ENCODE measurements around the gene MTHFD1.

MTHFD1 gene

DNA sequence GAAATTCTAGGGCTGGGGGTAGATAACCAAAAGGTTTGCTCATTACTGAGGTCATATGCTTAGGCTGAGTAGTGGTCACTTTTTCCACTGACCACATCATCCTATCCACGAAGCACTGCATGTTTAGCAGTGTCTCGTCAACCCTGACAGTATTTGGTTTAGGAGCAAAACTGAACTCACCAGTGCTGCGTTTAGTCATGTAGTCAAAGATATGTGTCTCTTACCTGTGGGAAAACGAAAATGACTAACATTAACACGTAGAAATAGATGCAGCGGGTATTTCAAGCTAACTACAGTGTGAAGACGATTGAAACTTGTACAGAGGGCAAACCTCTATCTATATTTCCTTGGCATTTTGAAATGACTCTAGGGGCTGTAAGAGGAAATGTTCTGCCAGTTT is 34.6 kb downstream of the MTHFD1 start:
- TF ChIP-seq, protein P1, sequence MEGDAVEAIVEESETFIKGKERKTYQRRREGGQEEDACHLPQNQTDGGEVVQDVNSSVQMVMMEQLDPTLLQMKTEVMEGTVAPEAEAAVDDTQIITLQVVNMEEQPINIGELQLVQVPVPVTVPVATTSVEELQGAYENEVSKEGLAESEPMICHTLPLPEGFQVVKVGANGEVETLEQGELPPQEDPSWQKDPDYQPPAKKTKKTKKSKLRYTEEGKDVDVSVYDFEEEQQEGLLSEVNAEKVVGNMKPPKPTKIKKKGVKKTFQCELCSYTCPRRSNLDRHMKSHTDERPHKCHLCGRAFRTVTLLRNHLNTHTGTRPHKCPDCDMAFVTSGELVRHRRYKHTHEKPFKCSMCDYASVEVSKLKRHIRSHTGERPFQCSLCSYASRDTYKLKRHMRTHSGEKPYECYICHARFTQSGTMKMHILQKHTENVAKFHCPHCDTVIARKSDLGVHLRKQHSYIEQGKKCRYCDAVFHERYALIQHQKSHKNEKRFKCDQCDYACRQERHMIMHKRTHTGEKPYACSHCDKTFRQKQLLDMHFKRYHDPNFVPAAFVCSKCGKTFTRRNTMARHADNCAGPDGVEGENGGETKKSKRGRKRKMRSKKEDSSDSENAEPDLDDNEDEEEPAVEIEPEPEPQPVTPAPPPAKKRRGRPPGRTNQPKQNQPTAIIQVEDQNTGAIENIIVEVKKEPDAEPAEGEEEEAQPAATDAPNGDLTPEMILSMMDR (IDR thresholded peaks at IDR 0.05; ENCODE audit: borderline replicate concordance, control extremely low read depth, extremely low read depth, insufficient read depth, missing control alignments), result no peak
- in situ Hi-C loops (cut with MboI; ENCODE audit: low sequenced_read_pairs, unreplicated experiment), result no loop called here
- no peak for DNase-seq (ENCODE audit: low spot score)

- in situ Hi-C loops (cut with MboI; ENCODE audit: low sequenced_read_pairs, unreplicated experiment), result no loop called here
- DNase-seq (ENCODE audit: low spot score), result no peak
- TF ChIP-seq, protein P1 (IDR thresholded peaks at IDR 0.05; ENCODE audit: borderline replicate concordance, control extremely low read depth, extremely low read depth, insufficient read depth, missing control alignments), result no peak
These were observed 35.8 kb downstream of the MTHFD1 start for GRCh38 chr14:64423987-64424386.

- no peak for DNase-seq (ENCODE audit: low spot score)
- TF ChIP-seq, protein P1 (IDR thresholded peaks at IDR 0.05; ENCODE audit: borderline replicate concordance, control extremely low read depth, extremely low read depth, insufficient read depth, missing control alignments), result no peak
- in situ Hi-C loops (cut with MboI; ENCODE audit: low sequenced_read_pairs, unreplicated experiment), result no loop called here
These were observed 46.4 kb downstream of the MTHFD1 start for GRCh38 chr14:64434528-64434927.

GRCh38 chr14:64438181-64438841 is 50.2 kb downstream of the MTHFD1 start:
- TF ChIP-seq, protein P1 (IDR thresholded peaks at IDR 0.05; ENCODE audit: borderline replicate concordance, control extremely low read depth, extremely low read depth, insufficient read depth, missing control alignments), result no peak
- in situ Hi-C loops (cut with MboI; ENCODE audit: low sequenced_read_pairs, unreplicated experiment), result no loop called here
- DNase-seq (ENCODE audit: low spot score), result no peak

DNA sequence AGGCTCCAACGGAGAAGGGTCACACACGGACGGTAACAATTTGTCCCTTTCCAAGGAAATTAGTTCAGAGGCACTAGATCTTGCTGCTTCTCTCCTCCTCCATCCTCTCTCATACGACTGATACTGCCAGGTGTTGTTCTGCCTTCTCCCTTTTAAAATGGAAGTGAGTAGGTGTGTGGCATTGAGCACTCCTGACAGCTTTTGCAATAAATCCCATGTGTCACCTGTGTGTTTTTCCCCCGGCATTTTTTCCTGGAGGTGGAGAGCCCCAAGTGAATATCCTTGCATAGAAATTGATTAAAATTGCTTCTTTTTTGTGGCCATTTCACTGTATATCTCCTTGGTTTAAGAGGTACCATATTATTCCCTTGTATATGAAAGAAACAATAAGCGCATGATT is 51.0 kb downstream of the MTHFD1 start:
- TF ChIP-seq, protein P1 (IDR thresholded peaks at IDR 0.05; ENCODE audit: borderline replicate concordance, control extremely low read depth, extremely low read depth, insufficient read depth, missing control alignments), result no peak
- no peak for DNase-seq (ENCODE audit: low spot score)
- in situ Hi-C loops (cut with MboI; ENCODE audit: low sequenced_read_pairs, unreplicated experiment), result no loop called here

- no peak for DNase-seq (ENCODE audit: low spot score)
- in situ Hi-C loops (cut with MboI; ENCODE audit: low sequenced_read_pairs, unreplicated experiment), result no loop called here
- TF ChIP-seq, protein P1 (IDR thresholded peaks at IDR 0.05; ENCODE audit: borderline replicate concordance, control extremely low read depth, extremely low read depth, insufficient read depth, missing control alignments), result no peak
These were observed 52.3 kb downstream of the MTHFD1 start for GRCh38 chr14:64440494-64440893.
